Measurements from ENCODE around the gene SLC45A2. TPM values are rescaled to one million over a fixed set of nuclear protein-coding genes. Genes with fewer than 3 reads are reported as not detected.

The SLC45A2 gene
- total RNA-seq, 4 donors from 2014 or later = 0.26 TPM; not detected in 3

DNA sequence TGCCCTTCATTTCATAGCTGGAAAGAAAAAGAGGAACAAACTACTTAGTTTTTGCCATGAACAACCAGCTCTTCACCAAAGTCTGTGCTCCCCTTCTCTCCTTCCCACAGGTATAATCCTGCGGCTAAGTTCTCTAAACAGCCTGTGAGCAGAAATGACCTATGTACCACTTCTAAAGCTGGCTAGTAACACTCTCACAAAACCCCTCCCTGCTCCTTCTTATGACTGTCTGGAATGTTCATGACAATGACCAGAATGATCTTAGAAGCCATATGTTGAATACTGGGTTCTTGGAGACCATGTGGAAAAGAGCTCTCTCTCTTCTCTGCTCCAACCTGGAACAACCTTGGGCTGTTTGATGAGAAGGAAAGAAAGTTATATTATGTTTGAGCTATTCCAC, 36.2 kb upstream of the SLC45A2 start:
- 97% methylated on average over 1 of the region's 1 CpG for WGBS

DNA sequence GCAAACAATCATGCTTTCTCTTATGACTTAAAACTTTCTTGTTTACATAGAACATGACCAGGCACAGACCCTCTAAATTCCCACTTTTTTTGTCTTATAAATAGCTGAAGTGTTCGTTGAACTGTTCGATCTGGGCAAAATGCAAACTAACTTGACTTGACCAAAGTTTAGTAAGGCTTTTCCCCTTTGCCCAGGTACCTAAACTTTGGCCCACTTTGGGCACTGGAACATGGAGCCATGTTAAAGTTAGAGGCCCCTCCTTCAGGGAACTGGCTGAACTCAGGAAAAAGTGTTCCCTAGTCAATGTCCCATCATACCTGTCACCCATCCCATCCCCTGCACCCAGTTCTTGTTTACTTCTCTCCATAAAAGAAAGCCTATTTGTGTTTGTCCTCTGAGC, 32.8 kb upstream of the SLC45A2 start:
- no peak for DNase-seq (ENCODE audit: extremely low spot score)
- no peaks in the 10 kb centered on the region for H3K27me3 ChIP-seq
- H3K9me3 ChIP-seq = no peaks in the 10 kb centered on the region
- H3K27ac ChIP-seq (replicated peaks in 1 of 4) = no peak overlapping the region
- H3K4me3 ChIP-seq = no peak overlapping the region
- peaks cover 0 to 11% (median 4%) of the 10 kb centered on the region in 4 donors for H3K36me3 ChIP-seq
- WGBS = 88% methylated on average over 2 of the region's 2 CpGs
- intact Hi-C loops (cut with DNase I) = no loop called here
- H3K4me1 ChIP-seq = peaks cover 3 to 5% (median 4%) of the 10 kb centered on the region in 4 donors
- TF ChIP-seq, protein P1, sequence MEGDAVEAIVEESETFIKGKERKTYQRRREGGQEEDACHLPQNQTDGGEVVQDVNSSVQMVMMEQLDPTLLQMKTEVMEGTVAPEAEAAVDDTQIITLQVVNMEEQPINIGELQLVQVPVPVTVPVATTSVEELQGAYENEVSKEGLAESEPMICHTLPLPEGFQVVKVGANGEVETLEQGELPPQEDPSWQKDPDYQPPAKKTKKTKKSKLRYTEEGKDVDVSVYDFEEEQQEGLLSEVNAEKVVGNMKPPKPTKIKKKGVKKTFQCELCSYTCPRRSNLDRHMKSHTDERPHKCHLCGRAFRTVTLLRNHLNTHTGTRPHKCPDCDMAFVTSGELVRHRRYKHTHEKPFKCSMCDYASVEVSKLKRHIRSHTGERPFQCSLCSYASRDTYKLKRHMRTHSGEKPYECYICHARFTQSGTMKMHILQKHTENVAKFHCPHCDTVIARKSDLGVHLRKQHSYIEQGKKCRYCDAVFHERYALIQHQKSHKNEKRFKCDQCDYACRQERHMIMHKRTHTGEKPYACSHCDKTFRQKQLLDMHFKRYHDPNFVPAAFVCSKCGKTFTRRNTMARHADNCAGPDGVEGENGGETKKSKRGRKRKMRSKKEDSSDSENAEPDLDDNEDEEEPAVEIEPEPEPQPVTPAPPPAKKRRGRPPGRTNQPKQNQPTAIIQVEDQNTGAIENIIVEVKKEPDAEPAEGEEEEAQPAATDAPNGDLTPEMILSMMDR (IDR thresholded peaks at IDR 0.05) = no peak

More for the DNA sequence above, 36.2 kb upstream of the SLC45A2 start:
- Histone ChIP-seq H3K4me3 (no peak overlapping the region), H3K27me3 (no peaks in the 10 kb centered on the region), H3K27ac (replicated peaks in 1 of 4) (no peak overlapping the region), H3K9me3 (no peaks in the 10 kb centered on the region), H3K4me1 (peaks cover 0 to 5% (median 3%) of the 10 kb centered on the region in 4 donors), H3K36me3 (peaks cover 0 to 27% (median 4%) of the 10 kb centered on the region in 4 donors)
- intact Hi-C loops (cut with DNase I) = no loop called here
- peak; percentile 37 for DNase-seq (ENCODE audit: extremely low spot score)
- no peak for TF ChIP-seq POLR2AphosphoS5 (IDR thresholded peaks at IDR 0.05)
- no peak for TF ChIP-seq POLR2A (IDR thresholded peaks at IDR 0.05; ENCODE audit: low read depth)
- TF ChIP-seq, protein P1 (IDR thresholded peaks at IDR 0.05) = no peak
- TF ChIP-seq EP300 (IDR thresholded peaks at IDR 0.05) = no peak

DNA sequence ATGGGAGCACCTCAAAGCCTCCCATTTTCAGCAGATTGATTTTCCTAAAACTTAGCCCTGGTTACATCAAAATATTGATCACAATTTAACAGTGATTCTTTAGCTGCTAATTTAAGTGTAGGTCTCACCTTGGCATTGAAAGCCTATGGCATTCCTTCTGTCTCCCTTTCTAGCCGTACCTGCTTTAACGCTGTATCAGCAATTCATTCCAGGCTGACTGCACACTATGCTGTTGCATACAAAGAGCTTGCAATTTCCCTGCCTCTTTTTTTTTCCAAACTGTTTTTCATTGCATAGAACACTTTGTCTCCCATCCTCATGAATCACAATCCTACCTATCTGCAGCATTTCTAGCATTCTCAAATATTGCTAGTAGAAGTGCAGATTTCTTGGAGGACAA, 32.3 kb upstream of the SLC45A2 start:
- no peaks in the 10 kb centered on the region for H3K9me3 ChIP-seq
- peaks cover 0 to 10% (median 4%) of the 10 kb centered on the region in 4 donors for H3K36me3 ChIP-seq
- H3K4me3 ChIP-seq = no peak overlapping the region
- TF ChIP-seq EP300 (IDR thresholded peaks at IDR 0.05) (no peak), POLR2A (IDR thresholded peaks at IDR 0.05; ENCODE audit: low read depth) (no peak), POLR2AphosphoS5 (IDR thresholded peaks at IDR 0.05) (no peak)
- TF ChIP-seq, protein P1 (IDR thresholded peaks at IDR 0.05) = no peak
- H3K27me3 ChIP-seq = no peaks in the 10 kb centered on the region
- no peak for DNase-seq (ENCODE audit: extremely low spot score)
- H3K27ac ChIP-seq (replicated peaks in 1 of 4) = no peak overlapping the region
- 96% methylated on average over 2 of the region's 2 CpGs for WGBS
- intact Hi-C loops (cut with DNase I) = no loop called here
- H3K4me1 ChIP-seq = peaks cover 3 to 5% (median 3%) of the 10 kb centered on the region in 4 donors

DNA sequence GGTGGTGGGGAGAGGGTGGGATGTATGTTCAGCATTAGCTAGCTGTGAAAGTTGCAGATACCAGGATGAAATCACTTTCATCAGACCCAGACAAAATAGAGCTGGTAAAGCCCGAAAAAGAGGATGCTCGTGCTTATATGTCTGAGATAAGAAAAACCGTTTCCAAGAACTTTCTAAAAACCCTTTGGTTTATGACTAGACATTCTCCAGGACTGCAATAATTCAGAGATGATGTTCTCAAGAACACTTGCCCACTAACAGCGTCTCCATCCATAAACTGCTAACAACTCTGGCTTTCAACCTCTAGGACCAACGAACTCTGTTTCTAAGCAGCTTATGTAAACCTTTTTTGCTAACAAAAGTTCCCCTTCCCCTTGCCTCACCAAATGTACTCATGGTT, 31.7 kb upstream of the SLC45A2 start:
- Histone ChIP-seq H3K4me3 (no peak overlapping the region), H3K9me3 (no peaks in the 10 kb centered on the region), H3K27me3 (no peaks in the 10 kb centered on the region), H3K36me3 (peaks cover 0 to 10% (median 4%) of the 10 kb centered on the region in 4 donors), H3K4me1 (peaks cover 3 to 5% (median 3%) of the 10 kb centered on the region in 4 donors), H3K27ac (replicated peaks in 1 of 4) (no peak overlapping the region)
- WGBS = 79% methylated on average over 5 of the region's 5 CpGs
- TF ChIP-seq, protein P1 (IDR thresholded peaks at IDR 0.05) = no peak
- no peak for TF ChIP-seq POLR2AphosphoS5 (IDR thresholded peaks at IDR 0.05)
- TF ChIP-seq EP300 (IDR thresholded peaks at IDR 0.05) = no peak
- TF ChIP-seq POLR2A (IDR thresholded peaks at IDR 0.05; ENCODE audit: low read depth) = no peak
- intact Hi-C loops (cut with DNase I) = no loop called here
- DNase-seq (ENCODE audit: extremely low spot score) = no peak
